Bone marrow (tissue), 2 donors: ENCODE results near the gene SHISA3.
"Not testable (repeated sequence)": the region's sequence is repeated elsewhere in the genome, so short reads cannot be mapped to it uniquely, and the experiment has no call there.

Experiments used
- DNase-seq, 2 donors: peaks; one replicate each; lab custom pipeline; 2025; lab: John Stamatoyannopoulos, UW

The SHISA3 gene

GRCh38 chr4:42396752-42397634 lies at the start of gene SHISA3:
TSS of gene SHISA3 (plus strand) at chr4:42397488. CDS start at chr4:42398057, 569 bp downstream.
- DNase-seq: no peak

GRCh38 chr4:42348247-42348646 lies 49.0 kb upstream of the SHISA3 start:
- no peak for DNase-seq

- no peak for DNase-seq
Observed at GRCh38 chr4:42348692-42349091, 48.6 kb upstream of the SHISA3 start.

- no peak for DNase-seq
Observed at GRCh38 chr4:42350611-42351182, 46.6 kb upstream of the SHISA3 start.

- DNase-seq: no peak
Observed at GRCh38 chr4:42352049-42352448, 45.2 kb upstream of the SHISA3 start.

- no peak for DNase-seq
Observed at GRCh38 chr4:42357325-42357724, 40.0 kb upstream of the SHISA3 start.

GRCh38 chr4:42359711-42360110 lies 37.6 kb upstream of the SHISA3 start:
- DNase-seq: no peak

- DNase-seq: no peak
Observed at GRCh38 chr4:42360256-42360669, 37.0 kb upstream of the SHISA3 start.

- DNase-seq: no peak
Observed at GRCh38 chr4:42361456-42361855, 35.8 kb upstream of the SHISA3 start.

GRCh38 chr4:42362591-42362990 lies 34.7 kb upstream of the SHISA3 start:
- no peak for DNase-seq

GRCh38 chr4:42363614-42364013 lies 33.7 kb upstream of the SHISA3 start:
- DNase-seq: no peak

GRCh38 chr4:42364266-42365053 lies 32.8 kb upstream of the SHISA3 start:
- DNase-seq: no peak

GRCh38 chr4:42366959-42367358 lies 30.3 kb upstream of the SHISA3 start:
- DNase-seq: no peak

- no peak for DNase-seq
Observed at GRCh38 chr4:42369489-42369888, 27.8 kb upstream of the SHISA3 start.

GRCh38 chr4:42371305-42372252 lies 25.7 kb upstream of the SHISA3 start:
- peak in 1 of 2 donors; percentile 1 for DNase-seq

GRCh38 chr4:42372303-42372702 lies 25.0 kb upstream of the SHISA3 start:
- not testable (repeated sequence) for DNase-seq

- no peak for DNase-seq
Observed at GRCh38 chr4:42377497-42377896, 19.8 kb upstream of the SHISA3 start.

GRCh38 chr4:42381666-42382065 lies 15.6 kb upstream of the SHISA3 start:
- no peak for DNase-seq

- DNase-seq: no peak
Observed at GRCh38 chr4:42385516-42385915, 11.8 kb upstream of the SHISA3 start.

GRCh38 chr4:42390622-42391354 lies 6.5 kb upstream of the SHISA3 start:
- DNase-seq: no peak

GRCh38 chr4:42391355-42391664 lies 6.0 kb upstream of the SHISA3 start:
- no peak for DNase-seq
